ENCODE data around the gene C2CD4C. TPM values are rescaled to one million over a fixed set of nuclear protein-coding genes. Genes with fewer than 3 reads are reported as not detected.

The C2CD4C gene
- total RNA-seq, 4 donors from 2014 or later: 0.19 to 9.6 (median 1.8) TPM

GRCh38 chr19:437041-437440, 28.1 kb upstream of the C2CD4C start:
- no peak for TF ChIP-seq CTCF (IDR thresholded peaks at IDR 0.05)
- DNase-seq (ENCODE audit: low spot score) (no peak), ATAC-seq (ENCODE audit: low FRiP score) (no peak)

- TF ChIP-seq CTCF (IDR thresholded peaks at IDR 0.05): no peak
- ATAC-seq (ENCODE audit: low FRiP score) (no peak), DNase-seq (ENCODE audit: low spot score) (no peak)
Observed at GRCh38 chr19:436413-436950, 27.5 kb upstream of the C2CD4C start.

- ATAC-seq (ENCODE audit: low FRiP score) (no peak), DNase-seq (ENCODE audit: low spot score) (no peak)
- TF ChIP-seq CTCF (IDR thresholded peaks at IDR 0.05): no peak
Observed at GRCh38 chr19:435707-436412, 26.9 kb upstream of the C2CD4C start.

GRCh38 chr19:435056-435706, 26.2 kb upstream of the C2CD4C start:
- no peak for TF ChIP-seq CTCF (IDR thresholded peaks at IDR 0.05)
- no peak for ATAC-seq (ENCODE audit: low FRiP score)
- DNase-seq (ENCODE audit: low spot score): no peak

- DNase-seq (ENCODE audit: low spot score) (no peak), ATAC-seq (ENCODE audit: low FRiP score) (no peak)
- no peak for TF ChIP-seq CTCF (IDR thresholded peaks at IDR 0.05)
Observed at GRCh38 chr19:434152-434960, 25.4 kb upstream of the C2CD4C start.

- no peak for ATAC-seq (ENCODE audit: low FRiP score)
- DNase-seq (ENCODE audit: low spot score): no peak
- TF ChIP-seq CTCF (IDR thresholded peaks at IDR 0.05): no peak
Observed at GRCh38 chr19:430701-431100, 21.8 kb upstream of the C2CD4C start.
